ENCODE measurements around the gene VAT1L. TPM values are rescaled to one million over a fixed set of nuclear protein-coding genes. Genes with fewer than 3 reads are reported as not detected.

Gene VAT1L
- total and polyA plus RNA-seq, 2 experiments from 2014 or later: 6.2 TPM

DNA sequence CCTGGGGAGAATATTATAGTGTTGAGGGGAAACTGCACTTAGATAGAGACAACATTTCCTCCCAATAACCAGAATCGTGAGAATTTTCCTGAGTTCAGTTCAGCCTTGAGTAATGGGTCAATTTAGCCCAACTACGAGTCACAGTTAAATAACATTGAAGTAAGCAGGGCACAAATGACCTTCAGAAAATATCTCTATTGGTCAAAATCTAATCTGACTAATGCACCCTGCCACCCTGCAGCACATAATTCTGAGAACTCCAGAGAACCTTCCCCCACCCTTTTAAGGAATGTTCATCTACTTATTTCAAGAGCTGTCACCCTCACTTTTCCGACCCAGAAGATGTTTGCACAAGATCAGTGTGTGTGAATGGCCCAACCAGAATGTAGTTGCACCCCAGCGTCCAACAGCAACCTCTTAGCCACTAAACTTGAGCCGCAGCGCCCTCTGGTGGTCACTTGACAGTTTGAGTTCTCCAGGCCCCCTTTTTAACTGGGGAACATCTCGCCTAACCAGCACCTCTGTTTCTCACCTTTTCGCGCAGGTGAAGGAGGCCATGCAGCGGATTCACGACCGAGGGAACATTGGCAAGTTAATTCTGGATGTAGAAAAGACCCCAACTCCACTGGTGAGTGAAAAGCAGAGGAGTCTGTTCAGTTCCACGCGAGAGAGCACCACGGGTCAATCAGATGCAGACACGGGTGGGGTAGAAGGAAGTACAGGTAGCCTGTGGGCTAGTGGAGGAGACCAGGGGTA is 183.1 kb downstream of the VAT1L start:
- H3K27ac ChIP-seq: no peak overlapping the region
- TF ChIP-seq EZH2phosphoT487 (IDR thresholded peaks at IDR 0.05; ENCODE audit: insufficient read depth, low read depth) (no peak), EZH2 (IDR thresholded peaks at IDR 0.05; ENCODE audit: insufficient read depth, poor library complexity, severe bottlenecking) (no peak)
- 0 out of 2 replicates have a peak, but pooled peaks cover 3% of the 10 kb centered on the region for H3F3A ChIP-seq (ENCODE audit: insufficient read depth)
- H3K4me3 ChIP-seq: no peak overlapping the region
- H3K9ac ChIP-seq: no peak overlapping the region
- H3K9me2 ChIP-seq (ENCODE audit: insufficient read depth): no peaks in the 10 kb centered on the region
- H4K20me1 ChIP-seq (ENCODE audit: insufficient read depth): no peaks in the 10 kb centered on the region
- H2AFZ ChIP-seq: no peak overlapping the region
- H3K79me2 ChIP-seq (ENCODE audit: insufficient read depth): no peaks in the 10 kb centered on the region
- H3K9me3 ChIP-seq (ENCODE audit: low read depth): no peaks in the 10 kb centered on the region
- in situ Hi-C loops (cut with MboI): loop anchor here (5.0 kb wide), 1 partner anchor 294 kb away; no protein-coding TSS in a partner anchor
- WGBS, 2 experiments (ENCODE audit: low coverage in 1 of 2, low lambda C conversion rate in 2 of 2, missing lambda C conversion rate in 2 of 2): 23 to 26% methylated on average over 16 of the region's 16 CpGs
- no peak overlapping the region for H3K4me2 ChIP-seq (ENCODE audit: unreplicated experiment)
- H3K4me1 ChIP-seq (ENCODE audit: insufficient read depth): no peaks in the 10 kb centered on the region
- H3K27me3 ChIP-seq (replicated peaks; ENCODE audit: insufficient read depth): no peaks in the 10 kb centered on the region
- peak; percentile 85 for DNase-seq
- H3K36me3 ChIP-seq (ENCODE audit: low read depth): no peaks in the 10 kb centered on the region

DNA sequence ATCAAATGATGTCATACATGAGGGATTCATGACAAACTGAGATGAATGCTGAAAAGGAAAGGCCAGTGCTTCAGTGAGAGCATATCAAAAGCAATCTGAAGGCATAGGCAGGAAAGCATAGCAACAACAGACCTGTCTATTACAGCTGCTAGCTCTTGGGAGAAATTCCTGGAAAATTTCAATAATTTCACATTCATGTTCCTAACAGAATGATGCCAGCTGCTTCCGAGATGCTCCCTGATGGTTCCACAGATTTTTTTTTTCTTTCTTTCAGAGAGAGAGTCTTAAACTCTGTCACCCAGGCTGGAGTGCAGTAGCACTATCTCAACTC is 183.7 kb downstream of the VAT1L start:
- DNase-seq: no peak
- Histone ChIP-seq H3K4me3 (no peak overlapping the region), H3K9me2 (ENCODE audit: insufficient read depth) (no peaks in the 10 kb centered on the region), H3K79me2 (ENCODE audit: insufficient read depth) (no peaks in the 10 kb centered on the region), H3F3A (ENCODE audit: insufficient read depth) (0 out of 2 replicates have a peak, but pooled peaks cover 3% of the 10 kb centered on the region), H3K27ac (no peak overlapping the region), H3K9me3 (ENCODE audit: low read depth) (no peaks in the 10 kb centered on the region), H3K36me3 (ENCODE audit: low read depth) (no peaks in the 10 kb centered on the region), H3K9ac (no peak overlapping the region), H3K27me3 (replicated peaks; ENCODE audit: insufficient read depth) (no peaks in the 10 kb centered on the region), H2AFZ (no peak overlapping the region), H3K4me1 (ENCODE audit: insufficient read depth) (no peaks in the 10 kb centered on the region), H4K20me1 (ENCODE audit: insufficient read depth) (no peaks in the 10 kb centered on the region), H3K4me2 (ENCODE audit: unreplicated experiment) (no peak overlapping the region)
- 29 to 64% methylated on average over 1 of the region's 1 CpG for WGBS, 2 experiments (ENCODE audit: low coverage in 1 of 2, low lambda C conversion rate in 2 of 2, missing lambda C conversion rate in 2 of 2)
- in situ Hi-C loops (cut with MboI): loop anchor here (5.0 kb wide), 1 partner anchor 295 kb away; no protein-coding TSS in a partner anchor
- TF ChIP-seq EZH2 (IDR thresholded peaks at IDR 0.05; ENCODE audit: insufficient read depth, poor library complexity, severe bottlenecking) (no peak), EZH2phosphoT487 (IDR thresholded peaks at IDR 0.05; ENCODE audit: insufficient read depth, low read depth) (no peak)

DNA sequence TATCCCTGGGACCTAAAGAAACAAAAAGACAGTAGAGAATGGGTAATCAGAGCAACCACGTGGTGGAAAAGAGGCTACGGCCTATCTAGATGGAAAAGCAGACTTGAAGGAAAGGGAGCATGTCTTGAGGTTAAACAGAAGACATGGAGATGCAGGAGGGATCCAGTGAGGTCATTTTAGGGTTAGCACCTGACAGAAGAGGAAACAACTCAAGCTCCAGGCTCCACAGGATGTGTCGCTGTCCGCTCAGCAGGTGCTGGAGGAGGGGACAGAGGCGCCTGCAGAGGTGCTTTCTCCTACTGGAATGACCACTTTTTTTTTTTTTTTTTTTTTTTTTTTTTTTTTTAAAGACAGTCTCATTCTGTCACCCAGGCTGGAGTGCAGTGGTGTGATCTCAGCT is 186.5 kb downstream of the VAT1L start:
- 85 to 91% methylated on average over 5 of the region's 5 CpGs for WGBS, 2 experiments (ENCODE audit: low coverage in 1 of 2, low lambda C conversion rate in 2 of 2, missing lambda C conversion rate in 2 of 2)
- Histone ChIP-seq H3K9me2 (ENCODE audit: insufficient read depth) (no peaks in the 10 kb centered on the region), H4K20me1 (ENCODE audit: insufficient read depth) (no peaks in the 10 kb centered on the region), H3K4me1 (ENCODE audit: insufficient read depth) (no peaks in the 10 kb centered on the region), H3K79me2 (ENCODE audit: insufficient read depth) (no peaks in the 10 kb centered on the region), H3F3A (ENCODE audit: insufficient read depth) (0 out of 2 replicates have a peak, but pooled peaks cover 3% of the 10 kb centered on the region), H3K27ac (no peak overlapping the region), H3K4me2 (ENCODE audit: unreplicated experiment) (no peak overlapping the region), H3K4me3 (no peak overlapping the region), H2AFZ (no peak overlapping the region), H3K27me3 (replicated peaks; ENCODE audit: insufficient read depth) (no peaks in the 10 kb centered on the region), H3K9ac (no peak overlapping the region), H3K36me3 (ENCODE audit: low read depth) (no peaks in the 10 kb centered on the region), H3K9me3 (ENCODE audit: low read depth) (no peaks in the 10 kb centered on the region)
- DNase-seq: peak; percentile 17
- in situ Hi-C loops (cut with MboI): loop anchor here (5.0 to 25.0 kb wide), 2 partner anchors 298 to 738 kb away; no protein-coding TSS in a partner anchor
- TF ChIP-seq EZH2 (IDR thresholded peaks at IDR 0.05; ENCODE audit: insufficient read depth, poor library complexity, severe bottlenecking): no peak
- no peak for TF ChIP-seq EZH2phosphoT487 (IDR thresholded peaks at IDR 0.05; ENCODE audit: insufficient read depth, low read depth)

DNA sequence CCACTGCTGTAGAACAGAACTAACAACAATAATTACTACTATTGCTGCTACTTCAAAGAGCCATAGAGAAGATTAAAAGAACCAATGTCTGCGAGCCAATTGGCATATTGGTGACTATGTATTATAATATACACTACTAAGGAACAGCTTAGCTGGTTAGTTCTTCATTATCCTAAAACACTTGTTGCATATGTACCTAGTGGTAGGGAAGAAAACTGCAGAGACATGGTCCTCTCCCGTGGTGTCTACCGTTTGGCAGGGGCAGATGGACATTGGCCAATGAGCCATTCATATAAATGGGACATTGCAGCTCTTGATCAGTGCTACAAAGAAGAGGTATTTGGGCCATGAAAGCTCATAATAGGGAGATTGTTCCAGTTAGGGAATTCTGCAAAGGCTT is 187.6 kb downstream of the VAT1L start:
- Histone ChIP-seq H3K36me3 (ENCODE audit: low read depth) (no peaks in the 10 kb centered on the region), H3K27ac (no peak overlapping the region), H3K9me2 (ENCODE audit: insufficient read depth) (no peaks in the 10 kb centered on the region), H3K4me2 (ENCODE audit: unreplicated experiment) (no peak overlapping the region), H3K79me2 (ENCODE audit: insufficient read depth) (no peaks in the 10 kb centered on the region), H3K9ac (no peak overlapping the region), H3K9me3 (ENCODE audit: low read depth) (no peaks in the 10 kb centered on the region), H3K4me3 (no peak overlapping the region), H3F3A (ENCODE audit: insufficient read depth) (0 out of 2 replicates have a peak, but pooled peaks cover 2% of the 10 kb centered on the region), H2AFZ (no peak overlapping the region), H3K4me1 (ENCODE audit: insufficient read depth) (no peaks in the 10 kb centered on the region), H4K20me1 (ENCODE audit: insufficient read depth) (no peaks in the 10 kb centered on the region), H3K27me3 (replicated peaks; ENCODE audit: insufficient read depth) (no peaks in the 10 kb centered on the region)
- TF ChIP-seq EZH2 (IDR thresholded peaks at IDR 0.05; ENCODE audit: insufficient read depth, poor library complexity, severe bottlenecking): no peak
- DNase-seq: no peak
- in situ Hi-C loops (cut with MboI): loop anchor here (25.0 kb wide), 1 partner anchor 739 kb away; no protein-coding TSS in a partner anchor
- whole genome bisulfite sequencing, 2 experiments (ENCODE audit: low coverage in 1 of 2, low lambda C conversion rate in 2 of 2, missing lambda C conversion rate in 2 of 2): 27 to 38% methylated on average over 3 of the region's 3 CpGs
